ENCODE results near the gene TENM3.

GRCh38 chr4:182496408-182496807 is 253.2 kb downstream of the TENM3 start:
- TF ChIP-seq, protein P1, sequence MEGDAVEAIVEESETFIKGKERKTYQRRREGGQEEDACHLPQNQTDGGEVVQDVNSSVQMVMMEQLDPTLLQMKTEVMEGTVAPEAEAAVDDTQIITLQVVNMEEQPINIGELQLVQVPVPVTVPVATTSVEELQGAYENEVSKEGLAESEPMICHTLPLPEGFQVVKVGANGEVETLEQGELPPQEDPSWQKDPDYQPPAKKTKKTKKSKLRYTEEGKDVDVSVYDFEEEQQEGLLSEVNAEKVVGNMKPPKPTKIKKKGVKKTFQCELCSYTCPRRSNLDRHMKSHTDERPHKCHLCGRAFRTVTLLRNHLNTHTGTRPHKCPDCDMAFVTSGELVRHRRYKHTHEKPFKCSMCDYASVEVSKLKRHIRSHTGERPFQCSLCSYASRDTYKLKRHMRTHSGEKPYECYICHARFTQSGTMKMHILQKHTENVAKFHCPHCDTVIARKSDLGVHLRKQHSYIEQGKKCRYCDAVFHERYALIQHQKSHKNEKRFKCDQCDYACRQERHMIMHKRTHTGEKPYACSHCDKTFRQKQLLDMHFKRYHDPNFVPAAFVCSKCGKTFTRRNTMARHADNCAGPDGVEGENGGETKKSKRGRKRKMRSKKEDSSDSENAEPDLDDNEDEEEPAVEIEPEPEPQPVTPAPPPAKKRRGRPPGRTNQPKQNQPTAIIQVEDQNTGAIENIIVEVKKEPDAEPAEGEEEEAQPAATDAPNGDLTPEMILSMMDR (conservative IDR thresholded peaks at IDR 0.05; ENCODE audit: low read depth, low read length): no peak
- no peak for TF ChIP-seq EZH2 (IDR thresholded peaks at IDR 0.05; ENCODE audit: low read length, unreplicated experiment)
